Psoas muscle (tissue), 8 donors: ENCODE results near the gene TEX28. TPM values are rescaled to one million over a fixed set of nuclear protein-coding genes. Genes with fewer than 3 reads are reported as not detected.
"Not testable (repeated sequence)": the region's sequence is repeated elsewhere in the genome, so short reads cannot be mapped to it uniquely, and the experiment has no call there.

ENCODE experiments used
- ATAC-seq, 4 donors: fragments of 200-7000 bp; cut with Tn5 transposase; one replicate each; pipeline ENCODE4 v1.9.1; 2020; ENCODE audit warnings: moderate library complexity in 3 of 4, mild to moderate bottlenecking in 2 of 4
- DNase-seq, 2 donors: peaks; one replicate each; pipeline ENCODE4 v3.0.0-alpha.2; 2020
- H3K27ac ChIP-seq: fragments of 200-600 bp; one replicate; pipeline ENCODE4 v1.8.0; 2022
- H3K27me3 ChIP-seq, 3 donors: fragments of 200-600 bp in 1 of 3; one replicate each; pipeline versions ENCODE4 v1.6.1 to v1.8.0; 2013 to 2022; ENCODE audit warnings: low read length in 2 of 3, mild to moderate bottlenecking in 2 of 3, moderate library complexity in 1 of 3; ENCODE audit not compliant: insufficient read depth in 3 of 3
- H3K36me3 ChIP-seq, 2 donors: fragments of 200-600 bp in 1 of 2; one replicate each; pipeline versions ENCODE4 v1.6.1 to v1.8.0; 2013 to 2022; ENCODE audit warnings: low read depth in 1 of 2, mild to moderate bottlenecking in 1 of 2, moderate library complexity in 1 of 2; ENCODE audit not compliant: insufficient read depth in 1 of 2
- H3K4me1 ChIP-seq: fragments of 200-600 bp; one replicate; pipeline ENCODE4 v1.8.0; 2022
- H3K4me3 ChIP-seq: fragments of 200-600 bp; one replicate; pipeline ENCODE4 v1.8.0; 2022; ENCODE audit warnings: mild to moderate bottlenecking
- H3K9me3 ChIP-seq: fragments of 200-600 bp; one replicate; pipeline ENCODE4 v1.8.0; 2022
- CTCF ChIP-seq: fragments of 200-600 bp; IDR thresholded peaks from one replicate; pipeline ENCODE4 v1.8.0; 2022; ENCODE audit warnings: antibody characterized with exemption
- whole genome bisulfite sequencing, 3 donors: extraction: QIAGEN DNeasy Blood & Tissue Kit; methylation state at CpG; one replicate each; pipeline versions ENCODE4 v1.1.6 to v1.1.7; 2013; 5-methylcytosine and 5-hydroxymethylcytosine counted together
- intact Hi-C, 2 donors: fragments of 100-400 bp; cut with DNase I; formaldehyde crosslinking; loops; one replicate each; pipeline versions ENCODE4 v1.11.0 to v1.14.2; 2022
- polyA plus RNA-seq, 3 donors: library from polyadenylated mRNA; stranded (reverse); fragments of 200-250 nt; gene quantifications; one replicate each; pipeline ENCODE4 v1.2.3, GENCODE V29; 2013
- total RNA-seq, 4 donors: library from RNA; stranded (reverse); fragmentation: NEBNext Ultra II Directional in 2 of 4; extraction: Animal tissue kit (Norgen Biotek cat#: 25700) in 2 of 4; gene quantifications; one replicate each; pipeline versions ENCODE4 v1.2.1 to v1.2.4, GENCODE V29; 2021 to 2023
- donor health status: healthy with polysubstance abuse.
- donor health status: DM: no; HTN: no; CAD: no; lungs with moderate emphysema.
- donor health status: Bipolar disorder and iron deficiency.
- donor health status: healthy.
- donor health status: DM: yes; HTN: yes; CAD: no.
- donor health status: DM: no; HTN: no; CAD: no.
- donor health status: DM: no; HTN: no; CAD: no.
- donor health status: DM: yes; HTN: yes; CAD: no.

The TEX28 gene
- total and polyA plus RNA-seq, 7 donors: not detected

- no peak for TF ChIP-seq CTCF
- Histone ChIP-seq H3K4me3 (no peak overlapping the region), H3K9me3 (no peaks in the 10 kb centered on the region), H3K27ac (no peak overlapping the region), H3K27me3 (peaks cover 0 to 12% (median 0%) of the 10 kb centered on the region in 3 donors), H3K36me3 (no peaks in the 10 kb centered on the region), H3K4me1 (no peaks in the 10 kb centered on the region)
- WGBS, 3 donors: 65 to 74% (median 68%) methylated on average over 6 of the region's 6 CpGs
- DNase-seq: no peak
- intact Hi-C loops: no loop called here
- ATAC-seq: no peak
Observed at GRCh38 chrX:154307202-154307601, 12.3 kb upstream of the TEX28 start.

- DNase-seq: no peak
- Histone ChIP-seq H3K27ac (no peak overlapping the region), H3K4me3 (no peak overlapping the region), H3K27me3 (peaks cover 0 to 6% (median 0%) of the 10 kb centered on the region in 3 donors), H3K9me3 (no peaks in the 10 kb centered on the region), H3K4me1 (no peaks in the 10 kb centered on the region), H3K36me3 (no peaks in the 10 kb centered on the region)
- no peak for ATAC-seq
- 51 to 75% (median 74%) methylated on average over 8 to 11 of the region's 11 CpGs for WGBS, 3 donors
- TF ChIP-seq CTCF: no peak
- intact Hi-C loops: no loop called here
Observed at GRCh38 chrX:154305541-154306205, 10.7 kb upstream of the TEX28 start.

- DNase-seq (no peak), ATAC-seq (no peak)
- Histone ChIP-seq H3K27ac (no peak overlapping the region), H3K9me3 (no peaks in the 10 kb centered on the region), H3K36me3 (no peaks in the 10 kb centered on the region), H3K4me1 (no peaks in the 10 kb centered on the region), H3K27me3 (peaks cover 0 to 5% (median 0%) of the 10 kb centered on the region in 3 donors), H3K4me3 (no peak overlapping the region)
- intact Hi-C loops: no loop called here
- 61 to 82% (median 72%) methylated on average over 10 of the region's 10 CpGs for WGBS, 3 donors
- TF ChIP-seq CTCF: no peak
Observed at GRCh38 chrX:154304846-154305245, 9.9 kb upstream of the TEX28 start.

- no peak for ATAC-seq
Observed at GRCh38 chrX:154303476-154303875, 8.6 kb upstream of the TEX28 start.

GRCh38 chrX:154302998-154303397, 8.1 kb upstream of the TEX28 start:
- 81 to 87% (median 85%) methylated on average over 7 of the region's 7 CpGs for WGBS, 3 donors
- intact Hi-C loops, DNase-seq, ATAC-seq, H3K27ac ChIP-seq, H3K4me3 ChIP-seq, H3K4me1 ChIP-seq, H3K36me3 ChIP-seq, H3K9me3 ChIP-seq, H3K27me3 ChIP-seq: not testable (repeated sequence)

More at GRCh38 chrX:154303476-154303875, 8.6 kb upstream of the TEX28 start:
- Histone ChIP-seq H3K4me3 (no peak overlapping the region), H3K4me1 (no peaks in the 10 kb centered on the region), H3K27me3 (peaks cover 0 to 5% (median 0%) of the 10 kb centered on the region in 3 donors), H3K27ac (no peak overlapping the region), H3K36me3 (no peaks in the 10 kb centered on the region), H3K9me3 (no peaks in the 10 kb centered on the region)
- DNase-seq: no peak
- TF ChIP-seq CTCF: no peak
- 63 to 85% (median 74%) methylated on average over 7 to 8 of the region's 8 CpGs for WGBS, 3 donors
- intact Hi-C loops: no loop called here
